Measurements from ENCODE around the gene SS18.
"Not testable (repeated sequence)": the region's sequence is repeated elsewhere in the genome, so short reads cannot be mapped to it uniquely, and the experiment has no call there.

Gene SS18, protein sequence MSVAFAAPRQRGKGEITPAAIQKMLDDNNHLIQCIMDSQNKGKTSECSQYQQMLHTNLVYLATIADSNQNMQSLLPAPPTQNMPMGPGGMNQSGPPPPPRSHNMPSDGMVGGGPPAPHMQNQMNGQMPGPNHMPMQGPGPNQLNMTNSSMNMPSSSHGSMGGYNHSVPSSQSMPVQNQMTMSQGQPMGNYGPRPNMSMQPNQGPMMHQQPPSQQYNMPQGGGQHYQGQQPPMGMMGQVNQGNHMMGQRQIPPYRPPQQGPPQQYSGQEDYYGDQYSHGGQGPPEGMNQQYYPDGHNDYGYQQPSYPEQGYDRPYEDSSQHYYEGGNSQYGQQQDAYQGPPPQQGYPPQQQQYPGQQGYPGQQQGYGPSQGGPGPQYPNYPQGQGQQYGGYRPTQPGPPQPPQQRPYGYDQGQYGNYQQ

DNA sequence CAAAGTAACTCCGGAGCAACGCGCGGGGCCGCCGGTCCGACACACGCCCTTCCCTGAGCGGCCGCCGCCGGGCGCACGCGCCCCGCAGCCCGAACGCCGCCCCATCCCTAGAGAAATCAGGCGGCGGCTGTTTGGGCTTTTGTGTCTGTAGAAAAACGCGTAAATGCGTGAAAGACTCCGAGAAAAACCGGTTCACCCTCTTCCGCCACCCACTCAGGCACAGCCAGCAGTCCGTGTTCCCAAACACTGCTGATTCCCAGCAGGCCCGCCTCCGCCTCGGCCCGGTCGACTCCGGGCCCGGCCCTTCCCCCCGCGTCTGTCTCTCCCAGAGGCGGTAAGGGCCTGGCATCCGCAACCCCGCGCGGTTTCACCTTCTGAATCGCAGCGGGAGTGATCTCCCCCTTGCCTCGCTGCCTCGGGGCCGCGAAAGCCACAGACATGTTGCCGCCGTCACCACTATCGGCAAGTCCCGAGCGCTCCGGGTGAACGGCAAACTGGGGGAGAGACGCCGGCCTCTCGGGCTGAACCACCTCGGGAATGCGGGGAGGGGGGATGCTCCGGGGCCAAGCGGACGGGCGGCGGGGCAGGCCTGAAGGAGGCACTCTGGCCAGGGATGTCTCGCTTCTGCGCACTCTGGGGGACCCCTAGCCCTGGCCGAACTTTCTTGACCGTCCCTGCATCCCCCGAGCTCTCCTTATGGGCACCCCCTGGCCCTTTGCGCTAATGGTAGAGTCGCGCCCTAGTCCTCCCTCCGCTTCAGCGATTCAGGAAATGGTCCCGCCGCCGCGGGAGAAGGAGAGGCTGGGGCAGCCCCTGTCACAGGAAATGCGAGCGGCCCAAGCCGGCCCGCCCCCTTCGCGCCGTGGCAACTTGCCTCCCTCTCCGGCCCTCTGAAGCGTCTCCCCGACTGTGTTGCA is at the start of gene SS18:
SS18 (minus strand) TSS at position 484 of the 917 bp plus-strand sequence; CDS start at position 440, 44 bp downstream.
- peak; percentile 88 for DNase-seq

DNA sequence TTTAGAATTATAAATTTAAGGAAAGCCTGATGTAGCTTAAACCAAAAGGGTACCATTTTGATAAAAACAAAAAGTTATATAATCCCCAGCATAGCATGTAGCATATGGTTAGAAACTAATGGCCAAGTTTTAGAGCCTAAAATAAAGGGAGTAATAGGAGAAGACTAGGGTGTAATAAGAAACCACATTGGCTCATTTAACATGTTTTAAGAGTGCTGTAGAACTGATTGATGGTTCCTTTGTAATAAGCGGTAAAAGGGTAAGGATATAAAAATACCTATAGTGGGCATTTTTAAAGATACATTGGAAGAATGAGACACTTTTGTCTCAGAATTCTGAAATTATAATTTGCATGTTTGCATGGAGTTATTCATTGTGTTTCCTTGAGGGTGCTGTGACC is 45.1 kb upstream of the SS18 start:
- DNase-seq = no peak

DNA sequence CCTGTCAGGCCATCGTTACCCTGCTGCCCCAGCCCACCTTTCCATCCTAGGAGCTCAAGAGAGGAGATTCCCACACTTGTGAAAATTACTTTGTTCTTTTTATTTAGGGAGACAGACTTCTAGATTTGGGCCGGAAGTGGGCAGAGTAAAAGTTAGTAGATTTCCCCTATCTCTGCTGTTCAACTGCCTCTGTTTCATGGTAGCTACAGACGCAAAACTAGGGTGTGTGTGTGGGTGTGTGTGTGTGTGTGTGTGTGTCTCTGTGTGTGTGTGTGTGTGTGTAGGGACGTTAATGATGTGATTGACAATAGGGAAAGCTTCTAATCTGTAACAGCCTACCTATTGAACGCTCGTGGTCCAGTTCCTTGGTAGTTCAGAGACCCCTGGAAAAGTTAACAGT is 43.7 kb upstream of the SS18 start:
- DNase-seq = no peak

DNA sequence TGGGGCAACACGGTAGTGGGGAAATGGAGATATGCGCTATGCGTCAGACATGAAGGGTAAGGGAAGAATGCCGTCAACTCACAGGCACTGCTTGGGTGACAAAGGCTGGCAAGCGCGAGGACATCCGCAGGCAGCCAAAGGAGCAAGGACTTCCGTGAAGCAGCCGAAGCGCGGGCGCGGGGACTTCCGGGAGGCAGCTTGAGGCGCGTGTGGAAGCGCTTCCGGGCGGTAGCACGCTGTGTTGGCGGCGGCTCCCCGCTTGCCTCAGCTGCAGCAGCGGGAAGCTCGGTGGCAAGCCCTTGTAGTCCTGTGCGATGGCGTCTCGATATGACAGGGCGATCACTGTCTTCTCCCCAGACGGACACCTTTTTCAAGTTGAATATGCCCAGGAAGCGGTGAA is 43.2 kb upstream of the SS18 start, which contains the start of gene PSMA8:
PSMA8 (plus strand) TSS at position 218 of the 400 bp plus-strand sequence; CDS start at position 315, 97 bp downstream.
- DNase-seq = peak; percentile 73

DNA sequence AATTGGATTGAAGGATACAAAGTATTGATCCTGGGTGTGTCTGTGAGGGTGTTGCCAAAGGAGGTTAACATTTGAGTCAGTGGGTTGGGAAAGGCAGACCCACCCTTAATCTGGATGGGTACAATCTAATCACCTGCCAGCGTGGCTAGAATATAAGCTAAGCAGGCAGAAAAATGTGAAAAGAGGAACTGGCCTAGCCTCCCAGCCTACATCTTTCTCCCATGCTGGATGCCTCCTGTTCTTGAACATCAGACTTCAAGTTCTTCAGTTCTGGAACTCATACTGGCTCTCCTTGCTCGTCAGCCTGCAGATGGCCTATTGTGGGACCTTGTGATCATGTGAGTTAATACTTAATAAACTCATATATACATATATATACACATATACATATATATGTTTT is 37.8 kb upstream of the SS18 start:
- DNase-seq = not testable (repeated sequence)

DNA sequence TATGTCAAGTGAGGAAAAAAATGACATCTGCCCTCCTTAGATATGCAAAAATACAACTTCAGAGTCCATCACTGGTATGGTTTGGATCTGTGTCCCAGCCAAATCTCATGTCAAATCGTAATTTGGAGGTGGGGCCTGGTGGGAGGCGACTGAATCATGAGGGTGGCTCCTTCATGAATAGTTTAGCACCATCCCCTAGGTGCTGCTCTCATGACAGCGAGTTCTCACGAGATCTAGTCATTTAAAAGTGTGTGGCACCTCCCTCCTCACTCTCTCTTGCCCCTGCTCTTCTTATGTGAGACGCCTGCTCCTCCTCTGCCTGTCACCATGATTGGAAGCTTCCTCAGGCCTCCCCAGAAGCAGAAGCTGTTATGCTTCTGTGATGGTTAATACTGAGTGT is 37.4 kb upstream of the SS18 start:
- no peak for DNase-seq

DNA sequence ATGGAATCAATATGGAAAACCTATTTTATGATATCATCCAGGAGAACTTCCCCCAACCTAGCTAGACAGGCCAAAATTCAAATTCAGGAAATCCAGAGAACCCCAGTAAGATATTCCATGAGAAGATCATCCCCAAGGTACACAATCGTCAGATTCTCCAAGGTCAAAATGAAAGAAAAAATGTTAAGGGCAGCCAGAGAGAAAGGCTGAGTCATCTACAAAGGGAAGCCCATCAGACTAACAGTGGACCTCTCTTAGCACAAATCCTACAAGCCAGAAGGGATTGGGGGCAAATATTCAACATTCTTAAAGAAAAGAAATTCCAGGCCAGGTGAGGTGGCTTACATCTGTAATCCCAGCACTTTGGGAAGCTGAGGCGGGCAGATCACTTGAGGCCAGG is 31.6 kb upstream of the SS18 start:
- not testable (repeated sequence) for DNase-seq

DNA sequence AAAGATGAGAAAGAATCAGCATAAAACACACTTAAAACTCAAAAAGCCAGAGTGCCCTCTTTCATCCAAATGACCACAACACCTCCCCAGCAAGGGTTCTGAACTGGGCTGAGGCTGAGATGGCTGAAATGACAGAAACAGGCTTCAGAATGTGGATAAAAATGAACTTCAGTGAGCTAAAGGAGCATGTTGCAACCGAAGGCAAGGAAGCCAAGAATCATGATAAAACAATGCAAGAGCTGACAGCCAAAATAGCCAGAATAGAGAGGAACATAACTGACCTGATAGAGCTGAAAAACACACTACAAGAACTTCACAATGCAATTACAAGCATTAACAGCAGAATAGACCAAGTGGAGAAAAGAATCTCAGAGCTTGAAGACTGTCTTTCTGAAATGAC is 31.1 kb upstream of the SS18 start:
- no peak for DNase-seq

DNA sequence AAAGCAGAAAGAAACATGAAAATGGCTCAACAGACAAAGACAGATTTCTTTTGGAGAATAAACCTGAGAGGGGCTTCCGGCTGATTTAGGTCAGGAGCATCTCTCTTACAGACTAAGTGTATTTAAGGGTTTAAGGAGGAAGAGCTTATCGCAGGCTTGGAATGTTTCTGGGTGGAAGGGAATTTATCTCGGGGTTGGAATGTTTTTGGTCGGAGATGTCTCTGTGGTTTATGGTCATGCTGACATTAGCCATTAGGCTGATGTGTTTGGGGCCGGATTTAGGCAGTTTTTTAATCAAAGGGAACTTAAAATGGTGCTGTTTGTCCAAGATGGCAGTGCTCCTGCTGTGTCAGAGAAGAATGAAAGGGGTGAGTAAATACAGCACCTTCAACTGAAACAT is 28.8 kb upstream of the SS18 start:
- no peak for DNase-seq

DNA sequence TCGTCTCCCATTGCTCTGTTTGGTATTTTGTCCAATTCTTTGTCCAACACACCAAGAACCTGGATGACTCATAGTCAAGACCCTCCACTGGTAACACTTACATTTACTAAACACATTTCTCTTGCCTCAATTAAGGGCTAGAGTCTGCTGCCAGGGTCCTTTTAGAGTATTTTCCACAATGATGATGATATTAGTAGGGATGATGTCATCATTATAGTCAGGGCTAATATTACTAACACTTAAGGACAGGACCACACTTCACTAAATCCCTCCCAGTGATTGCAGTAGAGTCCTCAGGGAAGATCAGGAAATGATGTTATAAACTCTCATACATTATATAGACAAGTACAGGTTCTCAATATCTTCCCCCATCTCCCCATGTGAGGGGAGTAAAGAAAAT is 13.6 kb upstream of the SS18 start:
- no peak for DNase-seq

DNA sequence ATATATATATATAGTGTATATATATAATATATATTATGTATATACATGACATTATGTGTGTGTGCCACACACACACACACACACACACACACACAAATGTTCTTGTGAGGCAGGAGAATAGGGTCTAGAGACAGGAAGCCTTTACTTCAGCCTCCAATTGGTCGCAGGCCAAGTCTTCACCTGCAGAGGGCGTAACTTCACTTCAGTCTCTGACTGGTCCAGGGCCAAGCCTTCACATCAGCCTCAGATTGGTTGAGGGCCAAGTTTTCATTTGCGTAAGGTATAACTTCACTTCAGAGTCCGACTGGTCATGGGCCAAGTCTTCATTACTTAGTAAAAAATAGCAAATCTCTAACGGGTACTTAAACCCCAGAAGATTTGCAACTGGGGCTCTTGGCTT is 13.2 kb upstream of the SS18 start:
- peak; percentile 42 for DNase-seq

DNA sequence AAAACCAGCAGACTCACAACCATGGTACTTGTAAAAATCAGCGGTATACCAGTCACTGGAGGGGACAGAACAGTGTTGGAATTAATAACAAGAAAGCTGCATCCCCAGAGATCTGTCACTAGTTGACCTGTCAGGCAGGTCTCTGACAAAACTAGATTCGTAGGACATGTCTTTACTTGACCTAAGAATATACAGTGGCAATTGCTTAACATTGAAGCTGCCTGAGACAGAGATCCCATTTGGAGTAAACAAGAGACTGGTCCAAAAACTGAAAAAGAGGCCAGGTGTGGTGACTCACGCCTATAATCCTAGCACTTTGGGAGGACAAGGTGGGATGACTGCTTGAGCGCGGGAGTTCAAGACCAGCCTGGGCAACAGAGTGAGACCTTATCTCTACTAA is 7.2 kb upstream of the SS18 start:
- DNase-seq = no peak

DNA sequence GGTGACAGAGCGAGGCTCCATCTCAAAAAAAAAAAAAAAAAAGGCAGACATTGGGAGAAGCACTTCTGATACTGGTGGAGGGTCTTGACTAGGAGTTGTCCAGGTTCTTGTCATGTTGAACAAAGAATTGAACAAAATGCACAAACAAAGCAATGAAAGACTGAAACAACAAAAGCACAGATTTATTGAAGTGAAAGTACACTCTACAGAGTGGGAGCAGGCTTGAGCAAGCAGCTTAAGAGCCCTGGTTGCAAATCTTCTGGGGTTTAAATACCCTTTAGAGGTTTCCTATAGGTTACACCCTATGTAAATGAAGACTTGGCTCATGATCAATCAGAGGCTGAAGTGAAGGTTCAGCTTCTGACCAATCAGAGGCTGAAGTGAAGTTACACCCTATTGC is 6.4 kb upstream of the SS18 start:
- no peak for DNase-seq

DNA sequence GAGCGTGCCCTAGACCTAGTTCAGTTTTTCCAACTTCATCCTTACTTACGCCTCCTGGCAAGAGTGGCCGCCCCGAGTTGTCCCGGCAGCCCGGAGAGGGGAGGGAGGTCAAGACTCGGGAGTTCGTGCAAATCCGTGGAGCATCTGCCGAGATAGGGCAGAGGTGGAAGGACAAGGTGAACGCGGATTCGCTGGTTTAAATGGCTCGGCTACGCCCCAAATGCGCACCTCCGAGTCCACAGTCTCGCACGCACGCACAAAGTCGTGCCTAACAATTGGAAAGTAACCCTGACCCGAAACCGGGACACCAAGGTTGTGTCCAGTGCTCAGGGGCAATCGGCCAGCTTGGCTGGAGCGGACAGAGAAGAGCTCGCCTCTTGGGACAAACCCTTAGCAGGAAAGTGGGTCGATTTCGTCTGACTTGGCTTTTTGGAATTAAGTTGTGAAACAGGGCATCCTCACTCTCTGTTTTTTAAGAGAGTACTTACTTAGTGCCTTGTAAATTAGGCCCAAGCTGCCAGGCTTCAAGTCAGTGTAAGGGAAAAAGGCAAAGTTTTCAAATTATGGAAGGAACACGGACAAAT is 726 bp upstream of the SS18 start:
- DNase-seq = peak; percentile 84

DNA sequence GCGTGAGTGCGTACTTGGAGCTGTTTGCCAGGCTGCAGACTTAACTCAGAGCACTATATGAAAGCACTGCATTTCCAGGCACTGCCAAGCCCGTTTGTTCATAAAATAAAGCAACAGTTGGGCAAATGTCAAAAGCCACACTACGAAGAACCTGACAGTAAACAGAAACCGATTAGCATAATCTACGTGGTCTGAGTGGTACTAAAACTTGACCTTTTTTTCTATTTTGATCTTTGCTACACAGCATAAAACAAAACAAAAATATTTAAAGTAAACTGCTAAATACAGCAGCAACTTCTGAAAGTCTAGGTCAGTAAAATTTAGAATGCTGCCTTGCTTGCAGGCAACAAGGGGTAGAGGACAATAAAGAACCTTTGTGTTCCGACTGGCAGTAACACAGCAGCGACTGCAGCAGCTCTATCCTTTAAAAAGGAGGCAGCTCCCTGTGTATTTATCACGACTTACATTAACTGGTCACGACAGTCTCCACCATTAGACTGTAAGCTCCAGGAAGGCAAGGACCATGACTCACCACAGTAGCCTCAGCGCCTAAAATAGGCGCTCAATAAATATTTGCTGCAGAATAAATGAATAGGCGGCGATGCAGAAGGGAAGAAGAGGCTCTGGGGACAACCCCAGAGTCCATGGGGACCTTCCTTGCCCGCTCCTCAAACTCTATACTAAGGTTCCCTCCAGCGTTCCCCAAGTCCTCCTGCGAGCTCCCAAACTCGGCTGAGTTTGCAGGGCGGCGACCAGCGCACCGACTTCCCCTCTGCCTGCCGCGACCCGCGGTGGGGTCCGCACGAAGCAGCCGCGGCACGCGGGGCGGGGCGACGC is 902 bp downstream of the SS18 start:
- no peak for DNase-seq

DNA sequence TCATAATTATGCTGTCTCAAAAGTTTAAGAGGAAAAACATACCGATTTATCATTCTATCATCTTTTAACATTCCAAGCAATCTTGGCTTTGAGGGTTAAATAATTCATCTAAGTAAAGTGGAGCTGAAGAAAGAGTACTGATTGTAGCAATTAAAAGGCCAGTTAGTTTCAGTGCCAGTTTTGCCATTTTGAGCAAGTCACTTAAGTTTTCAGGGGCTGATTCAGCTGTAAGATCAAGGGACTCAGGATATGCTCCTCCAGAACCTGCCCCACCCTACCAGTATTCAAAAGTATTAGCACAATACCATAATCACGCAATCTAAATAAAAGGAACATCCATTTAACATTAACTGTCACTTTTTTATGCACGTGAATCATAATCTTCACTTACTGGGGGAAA is 1.9 kb downstream of the SS18 start:
- no peak for DNase-seq

DNA sequence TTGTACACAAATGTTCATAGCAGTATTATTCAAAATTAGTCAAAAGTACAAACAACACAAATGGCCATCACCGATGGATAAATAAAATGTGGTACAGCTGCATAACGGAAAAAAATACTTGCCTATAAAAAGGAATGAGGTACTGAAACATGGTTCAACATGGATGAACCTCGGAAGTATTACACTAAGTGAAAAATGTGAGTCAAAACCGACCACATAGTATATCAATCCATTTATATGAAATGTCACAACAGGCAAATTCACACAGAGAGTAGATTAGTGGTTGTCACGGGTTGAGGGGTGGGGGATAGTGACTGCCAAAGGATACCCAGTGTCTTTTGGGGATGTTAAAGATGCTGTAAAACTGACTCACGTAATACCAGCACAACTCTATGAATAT is 3.5 kb downstream of the SS18 start:
- no peak for DNase-seq

DNA sequence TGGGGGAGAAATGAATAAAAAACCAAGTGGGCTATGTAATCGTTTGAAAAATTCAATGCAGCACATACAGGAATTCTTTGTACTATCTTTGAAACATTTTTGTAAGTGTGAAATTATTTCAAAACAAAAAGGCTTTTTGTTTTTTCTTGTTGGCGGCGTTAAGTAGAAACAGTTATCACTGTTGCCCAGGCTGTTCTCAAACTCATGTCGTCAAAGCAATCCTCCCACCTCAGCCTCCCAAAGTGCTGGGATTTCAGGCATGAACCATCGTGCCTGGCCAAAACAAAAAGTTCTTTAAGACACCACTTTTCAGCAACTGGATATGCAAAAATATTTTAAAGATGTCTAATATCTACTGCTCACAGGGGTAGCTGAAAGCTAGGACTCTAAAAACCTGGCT is 5.4 kb downstream of the SS18 start:
- no peak for DNase-seq

DNA sequence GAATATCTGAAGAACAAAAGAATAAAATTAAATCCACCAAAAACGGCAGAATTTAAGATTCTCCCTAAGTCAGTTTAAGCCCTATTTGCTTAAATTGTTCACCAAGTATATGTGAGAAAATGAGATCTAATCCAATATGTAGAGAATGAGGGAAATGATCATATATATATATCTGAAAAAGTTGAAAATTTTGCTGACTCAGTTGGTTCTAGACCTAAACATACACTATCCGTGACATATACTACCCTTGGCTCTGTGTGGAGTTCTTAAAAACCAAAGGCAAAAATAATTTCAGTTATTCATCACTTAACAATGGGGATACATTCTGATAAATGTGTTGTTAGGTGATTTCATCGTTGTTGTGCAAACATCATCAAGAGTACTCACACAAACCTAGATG is 7.3 kb downstream of the SS18 start:
- no peak for DNase-seq

DNA sequence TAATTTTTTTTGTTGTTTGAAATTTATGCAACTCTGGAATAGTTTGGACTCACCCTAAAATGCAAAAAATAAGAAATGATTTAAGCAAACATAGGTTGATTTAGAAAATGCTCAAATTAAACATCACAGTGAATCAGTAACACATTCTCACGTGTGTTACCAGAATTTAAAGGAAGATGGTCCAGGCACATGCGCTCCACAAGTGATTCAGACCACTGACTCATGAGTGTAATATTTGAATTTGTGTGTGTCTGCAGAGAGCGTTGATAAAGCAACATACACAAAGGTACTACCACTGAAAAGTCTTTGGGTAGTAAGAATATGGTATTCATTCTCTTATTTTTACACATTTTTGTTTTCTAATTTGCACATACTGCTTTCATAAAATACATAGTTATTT is 7.9 kb downstream of the SS18 start:
- DNase-seq = no peak

DNA sequence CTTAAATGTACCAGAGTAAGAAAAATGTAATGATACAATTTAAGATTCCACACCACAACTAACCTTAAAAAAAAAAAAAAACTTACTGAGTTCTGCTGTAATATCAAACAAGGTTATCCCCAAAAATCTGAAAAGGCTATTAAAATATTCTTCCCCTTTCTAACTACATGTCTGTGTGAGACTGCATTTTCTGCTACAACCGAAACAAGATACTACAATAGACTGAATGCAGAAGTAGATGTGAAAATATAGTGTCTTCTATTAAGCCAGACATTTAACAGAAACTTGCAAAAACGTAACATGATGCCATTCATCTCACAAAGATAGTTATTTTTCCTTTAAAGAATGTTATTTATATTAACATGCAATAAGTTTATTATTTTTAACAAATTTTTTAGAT is 16.2 kb downstream of the SS18 start:
- DNase-seq = no peak

DNA sequence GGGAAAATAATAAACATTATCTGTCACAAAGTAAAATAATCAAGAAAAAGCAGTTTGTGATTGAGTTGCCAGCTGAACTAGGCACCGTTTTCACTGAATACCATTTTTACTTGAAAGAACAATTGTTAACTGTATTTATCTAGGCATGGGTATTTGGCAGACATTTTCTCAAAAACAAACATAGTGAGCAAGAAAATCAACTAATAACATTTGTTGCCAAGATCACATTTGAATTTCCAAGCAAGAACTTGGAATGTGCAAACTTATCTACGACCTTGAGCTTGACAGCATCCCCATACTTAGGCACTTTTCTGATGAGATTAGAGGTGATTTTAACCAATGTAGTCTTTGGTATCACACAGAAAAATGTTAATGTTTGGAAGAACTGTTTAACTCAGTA is 16.7 kb downstream of the SS18 start:
- no peak for DNase-seq

DNA sequence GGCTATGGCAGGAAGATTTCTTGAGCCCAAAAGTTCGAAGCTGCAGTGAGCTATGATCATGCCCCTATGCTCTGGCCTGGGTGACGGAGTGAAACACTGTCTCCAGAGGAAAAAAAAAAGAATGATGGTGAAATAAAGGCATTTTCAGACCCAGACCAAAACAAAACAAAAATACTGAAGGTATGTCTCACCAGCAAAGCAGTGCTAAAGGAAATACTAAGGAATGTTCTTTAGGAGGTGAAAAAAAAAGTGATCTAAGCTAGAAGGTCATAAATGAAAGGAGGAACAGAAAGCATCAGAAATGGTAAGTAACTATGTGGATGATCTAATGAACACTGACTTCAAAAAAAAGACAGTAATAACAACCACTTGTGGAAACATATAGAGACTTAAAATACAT is 18.7 kb downstream of the SS18 start:
- no peak for DNase-seq

All from GDM1 (cell line).